Breast epithelium (tissue), 4 donors: ENCODE results near the gene HES5. TPM values are rescaled to one million over a fixed set of nuclear protein-coding genes. Genes with fewer than 3 reads are reported as not detected.

Experiments used
- DNase-seq, 2 donors: peaks; one replicate each; pipeline ENCODE4 v3.0.0-alpha.2; 2019; ENCODE audit warnings: low spot score in 2 of 2
- H3K27ac ChIP-seq, 2 donors: fragments of 200-600 bp; sonication (generic) in 1 of 2; one replicate each; pipeline ENCODE4 v1.5.1; 2016 to 2019; ENCODE audit warnings: mild to moderate bottlenecking in 1 of 2
- H3K27me3 ChIP-seq, 2 donors: fragments of 200-600 bp; sonication (generic) in 1 of 2; one replicate each; pipeline versions ENCODE4 v1.5.1 to v1.6.0; 2017 to 2019; ENCODE audit warnings: control low read depth in 1 of 2, mild to moderate bottlenecking in 1 of 2
- H3K36me3 ChIP-seq: fragments of 200-600 bp; one replicate; pipeline ENCODE4 v1.5.1; 2019
- H3K4me1 ChIP-seq, 2 donors: fragments of 200-600 bp; sonication (generic); one replicate each; pipeline ENCODE4 v1.5.1; 2016 to 2019; ENCODE audit warnings: control low read depth in 1 of 2
- H3K4me3 ChIP-seq, 3 donors: fragments of 200-600 bp; sonication (generic); 1 replicate in 2 of 3; 2 replicates in 1 of 3; pipeline ENCODE4 v1.5.1; 2016 to 2019; ENCODE audit warnings: mild to moderate bottlenecking in 3 of 3, moderate library complexity in 2 of 3
- H3K9me3 ChIP-seq, 2 donors: fragments of 200-600 bp; sonication (generic) in 1 of 2; one replicate each; pipeline ENCODE4 v1.5.1; 2016 to 2019; ENCODE audit warnings: control low read depth in 1 of 2
- POLR2A ChIP-seq: fragments of 450-650 bp; IDR thresholded peaks from one replicate; pipeline ENCODE4 v1.6.1; 2016; ENCODE audit warnings: antibody characterized with exemption, mild to moderate bottlenecking, moderate library complexity
- POLR2AphosphoS5 ChIP-seq, 3 donors: sonication (generic); formaldehyde crosslinking; IDR thresholded peaks; one replicate each; pipeline ENCODE4 v1.6.1; 2017; ENCODE audit warnings: antibody characterized with exemption in 3 of 3
- intact Hi-C: fragments of 100-400 bp; cut with DNase I; formaldehyde crosslinking; loops from one replicate; pipeline ENCODE4 v1.15.1; 2023; ENCODE audit warnings: low total_unique reads
- total RNA-seq, 3 donors: library from RNA; depleted of rRNA; stranded (reverse); fragments of >200 nt; gene quantifications; one replicate each; pipeline ENCODE4 v1.1.0, GENCODE V29; 2016
- TF ChIP-seq, protein P1 (sequence below), 3 donors: fragments of 450-650 bp; IDR thresholded peaks; one replicate each; pipeline ENCODE4 v1.5.1; 2016 to 2017; ENCODE audit warnings: antibody characterized with exemption in 3 of 3, mild to moderate bottlenecking in 3 of 3, moderate library complexity in 3 of 3

HES5 gene
- total RNA-seq, 3 donors from 2014 or later, result not detected

DNA sequence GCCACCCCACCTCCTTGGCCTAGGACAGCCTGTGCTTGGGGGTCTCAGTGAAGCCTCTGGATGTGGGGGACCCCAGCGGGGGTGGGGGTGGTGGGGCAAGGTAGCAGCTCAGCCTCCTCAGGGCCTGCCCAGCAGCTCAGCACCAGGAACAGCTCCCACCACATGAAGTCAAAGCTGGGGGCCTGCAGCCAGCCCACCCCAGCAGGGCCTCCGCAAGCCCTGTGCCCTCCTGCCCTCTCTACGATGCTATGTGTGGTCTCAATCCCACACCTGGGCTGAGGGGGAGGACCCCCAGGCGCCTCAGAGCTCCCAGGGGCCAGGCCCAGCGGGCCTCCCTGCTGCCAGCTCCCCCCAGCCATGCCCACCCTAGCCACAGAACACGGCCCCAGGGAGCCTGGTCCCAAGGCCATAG is 22.3 kb downstream of the HES5 start:
- DNase-seq, result no peak
- intact Hi-C loops, result no loop called here
- TF ChIP-seq POLR2AphosphoS5 (IDR thresholded peaks at IDR 0.05) (no peak), POLR2A (no peak)
- TF ChIP-seq, protein P1, sequence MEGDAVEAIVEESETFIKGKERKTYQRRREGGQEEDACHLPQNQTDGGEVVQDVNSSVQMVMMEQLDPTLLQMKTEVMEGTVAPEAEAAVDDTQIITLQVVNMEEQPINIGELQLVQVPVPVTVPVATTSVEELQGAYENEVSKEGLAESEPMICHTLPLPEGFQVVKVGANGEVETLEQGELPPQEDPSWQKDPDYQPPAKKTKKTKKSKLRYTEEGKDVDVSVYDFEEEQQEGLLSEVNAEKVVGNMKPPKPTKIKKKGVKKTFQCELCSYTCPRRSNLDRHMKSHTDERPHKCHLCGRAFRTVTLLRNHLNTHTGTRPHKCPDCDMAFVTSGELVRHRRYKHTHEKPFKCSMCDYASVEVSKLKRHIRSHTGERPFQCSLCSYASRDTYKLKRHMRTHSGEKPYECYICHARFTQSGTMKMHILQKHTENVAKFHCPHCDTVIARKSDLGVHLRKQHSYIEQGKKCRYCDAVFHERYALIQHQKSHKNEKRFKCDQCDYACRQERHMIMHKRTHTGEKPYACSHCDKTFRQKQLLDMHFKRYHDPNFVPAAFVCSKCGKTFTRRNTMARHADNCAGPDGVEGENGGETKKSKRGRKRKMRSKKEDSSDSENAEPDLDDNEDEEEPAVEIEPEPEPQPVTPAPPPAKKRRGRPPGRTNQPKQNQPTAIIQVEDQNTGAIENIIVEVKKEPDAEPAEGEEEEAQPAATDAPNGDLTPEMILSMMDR (IDR thresholded peaks at IDR 0.05), result no peak
- H3K36me3 ChIP-seq, result peaks cover 2% of the 10 kb centered on the region
- H3K27ac ChIP-seq, result no peak overlapping the region
- no peaks in the 10 kb centered on the region for H3K4me1 ChIP-seq
- H3K4me3 ChIP-seq, result no peak overlapping the region
- H3K27me3 ChIP-seq, result peaks cover 0 to 18% of the 10 kb centered on the region in 2 donors
- H3K9me3 ChIP-seq, result no peaks in the 10 kb centered on the region

DNA sequence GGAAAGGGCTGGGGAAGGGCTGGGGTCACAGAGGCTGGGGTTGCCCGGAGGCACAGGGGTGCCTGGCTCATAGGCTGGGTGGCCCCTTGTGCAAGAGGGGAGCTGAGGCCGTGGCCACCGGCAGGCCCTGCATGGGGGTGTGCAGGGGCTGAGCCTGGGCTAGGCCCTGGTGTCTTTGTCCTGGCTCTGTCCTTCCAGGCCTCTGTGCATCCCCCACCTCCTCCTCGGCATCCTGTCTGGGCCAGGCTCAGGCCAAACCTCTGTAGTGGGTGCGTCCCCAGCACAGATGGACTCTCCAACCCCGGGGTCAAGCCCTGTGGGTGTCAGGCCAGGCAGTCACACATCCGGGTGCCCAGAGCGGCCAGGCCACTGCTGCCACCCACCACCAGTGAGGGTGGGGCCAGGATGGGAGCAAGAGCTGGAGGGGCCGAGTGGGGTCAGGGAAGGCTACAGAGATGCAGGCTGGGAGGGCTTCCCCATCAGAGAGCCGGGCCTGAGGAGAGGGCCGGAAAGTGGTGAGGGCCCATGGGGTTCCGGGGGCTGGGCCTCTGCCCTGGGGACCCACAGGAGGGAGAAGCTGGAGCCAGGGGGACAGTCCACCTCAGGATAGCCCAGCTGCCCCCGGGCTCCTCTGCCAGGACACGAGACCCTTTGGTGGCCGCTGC is 23.0 kb downstream of the HES5 start:
- Histone ChIP-seq H3K4me3 (no peak overlapping the region), H3K4me1 (no peaks in the 10 kb centered on the region), H3K9me3 (no peaks in the 10 kb centered on the region), H3K27ac (no peak overlapping the region), H3K27me3 (peaks cover 0 to 25% of the 10 kb centered on the region in 2 donors), H3K36me3 (no peaks in the 10 kb centered on the region)
- TF ChIP-seq POLR2A (no peak), POLR2AphosphoS5 (IDR thresholded peaks at IDR 0.05) (no peak)
- TF ChIP-seq, protein P1 (IDR thresholded peaks at IDR 0.05), result no peak
- intact Hi-C loops, result no loop called here
- DNase-seq, result no peak

DNA sequence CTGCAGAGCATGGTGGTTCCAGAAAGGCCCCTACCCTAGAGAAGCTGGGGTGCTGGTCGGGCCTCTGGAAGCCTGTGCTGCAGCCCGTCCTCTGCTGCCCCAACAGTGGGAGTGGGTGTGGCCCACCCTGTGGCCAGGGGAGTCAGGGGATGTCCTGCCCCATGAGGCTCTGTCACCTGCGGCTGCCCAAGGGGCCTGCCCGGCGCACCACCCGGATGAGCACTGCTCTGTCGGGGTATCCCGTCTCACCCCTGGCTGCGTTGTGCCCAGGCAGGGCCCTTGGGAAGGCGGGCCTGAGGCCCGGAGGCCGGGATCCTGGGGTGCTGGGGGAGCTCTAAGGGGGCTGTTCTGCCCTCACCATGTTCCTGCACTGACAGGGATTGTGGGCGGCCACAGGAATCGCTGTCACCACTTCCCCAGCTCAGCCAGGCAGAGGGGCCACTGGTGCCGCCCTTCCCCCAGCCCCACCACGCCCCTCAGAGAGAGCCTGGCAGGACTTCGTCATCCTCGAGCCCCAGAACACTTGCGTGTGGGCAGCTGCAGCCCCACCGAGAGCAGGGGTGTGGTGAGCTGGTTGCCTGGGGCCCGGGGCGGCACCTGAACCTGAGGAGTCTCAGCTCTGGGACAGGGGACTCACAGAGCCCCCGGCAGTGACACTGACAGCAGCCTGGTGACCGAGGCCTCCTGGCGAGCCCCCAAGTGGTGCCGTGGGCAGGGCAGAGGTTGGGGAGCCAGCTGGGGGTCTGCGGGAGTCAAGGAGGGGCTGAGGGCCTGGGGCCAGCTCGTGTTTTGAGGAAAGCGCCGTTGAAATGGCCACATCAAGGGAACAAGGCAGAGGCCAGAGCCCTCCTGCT is 23.8 kb downstream of the HES5 start:
- H3K27ac ChIP-seq, result no peak overlapping the region
- peaks cover 0 to 32% of the 10 kb centered on the region in 2 donors for H3K27me3 ChIP-seq
- DNase-seq, result no peak
- TF ChIP-seq POLR2A (no peak), POLR2AphosphoS5 (IDR thresholded peaks at IDR 0.05) (no peak)
- TF ChIP-seq, protein P1 (IDR thresholded peaks at IDR 0.05), result no peak
- H3K9me3 ChIP-seq, result no peaks in the 10 kb centered on the region
- H3K36me3 ChIP-seq, result no peaks in the 10 kb centered on the region
- H3K4me1 ChIP-seq, result no peaks in the 10 kb centered on the region
- intact Hi-C loops, result no loop called here
- no peak overlapping the region for H3K4me3 ChIP-seq

DNA sequence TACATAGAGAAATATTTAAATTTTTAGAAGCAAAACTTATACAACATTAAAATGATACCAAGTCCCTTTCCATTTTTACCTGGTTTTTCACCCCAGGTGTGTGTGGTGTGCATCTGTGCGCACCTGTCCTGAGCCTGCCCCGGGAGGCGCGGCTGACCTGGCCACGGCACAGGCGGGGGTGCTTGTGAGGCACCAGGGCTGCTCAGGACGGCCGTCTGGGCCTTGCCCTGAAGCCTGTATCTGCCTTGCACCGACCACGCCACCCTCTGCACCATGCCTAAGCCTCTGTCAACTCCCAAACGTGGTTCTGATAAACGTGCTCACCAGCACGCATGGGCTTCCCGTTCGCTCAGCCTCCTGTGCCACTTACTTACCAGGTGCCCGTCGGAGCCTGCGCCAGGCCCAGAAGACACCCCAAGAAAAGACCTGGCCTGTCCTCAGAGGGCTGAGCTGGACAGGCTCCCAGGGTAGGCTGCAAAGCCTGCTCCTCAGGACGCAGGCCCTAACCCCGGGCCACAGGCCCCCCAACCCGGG is 24.5 kb downstream of the HES5 start:
- Histone ChIP-seq H3K4me1 (no peaks in the 10 kb centered on the region), H3K4me3 (no peak overlapping the region), H3K27me3 (peaks cover 0 to 32% of the 10 kb centered on the region in 2 donors), H3K27ac (no peak overlapping the region), H3K36me3 (no peaks in the 10 kb centered on the region), H3K9me3 (no peaks in the 10 kb centered on the region)
- intact Hi-C loops, result no loop called here
- TF ChIP-seq, protein P1 (IDR thresholded peaks at IDR 0.05), result no peak
- no peak for TF ChIP-seq POLR2AphosphoS5 (IDR thresholded peaks at IDR 0.05)
- no peak for TF ChIP-seq POLR2A
- DNase-seq, result no peak

DNA sequence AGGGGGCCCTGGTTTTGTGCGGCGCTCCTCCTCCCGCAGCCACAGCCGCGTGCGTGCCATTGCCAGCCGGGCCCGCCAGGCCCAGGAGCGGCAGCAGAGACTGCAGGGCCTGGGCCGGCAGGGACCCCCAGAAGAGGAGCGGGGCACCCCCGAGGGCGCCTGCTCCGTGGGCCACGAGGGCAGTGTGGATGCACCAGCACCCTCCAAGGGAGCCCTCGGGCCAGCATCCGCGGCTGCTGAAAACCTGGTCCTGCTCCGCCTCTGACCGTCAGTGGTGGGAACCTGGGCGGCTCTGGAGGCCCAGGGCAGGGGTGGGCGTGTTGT is 25.2 kb downstream of the HES5 start:
- Histone ChIP-seq H3K4me1 (no peaks in the 10 kb centered on the region), H3K27ac (no peak overlapping the region), H3K27me3 (peaks cover 0 to 35% of the 10 kb centered on the region in 2 donors), H3K9me3 (no peaks in the 10 kb centered on the region), H3K4me3 (no peak overlapping the region), H3K36me3 (no peaks in the 10 kb centered on the region)
- intact Hi-C loops, result no loop called here
- no peak for DNase-seq
- TF ChIP-seq, protein P1 (IDR thresholded peaks at IDR 0.05), result no peak
- no peak for TF ChIP-seq POLR2A
